GM18508 (cell line): Measurements from ENCODE around the gene RGS8.

ENCODE experiments used
- ATAC-seq: cut with Tn5 transposase; IDR thresholded peaks from one replicate; pipeline ENCODE4 v1.9.1; 2021; ENCODE audit warnings: moderate number of reproducible peaks; ENCODE audit not compliant: insufficient read depth, unreplicated experiment

RGS8 gene

GRCh38 chr1:182684116-182684828 lies at the start of gene RGS8:
Gene RGS8, minus strand, starts transcription at chr1:182684587. Its CDS starts 14,938 bp downstream, at chr1:182669649.
- ATAC-seq: no peak

- no peak for ATAC-seq
Observed at GRCh38 chr1:182731852-182732575, 47.6 kb upstream of the RGS8 start.

- ATAC-seq: no peak
Observed at GRCh38 chr1:182726912-182727311, 42.5 kb upstream of the RGS8 start.

- no peak for ATAC-seq
Observed at GRCh38 chr1:182725259-182726255, 41.2 kb upstream of the RGS8 start.

- no peak for ATAC-seq
Observed at GRCh38 chr1:182724215-182724614, 39.8 kb upstream of the RGS8 start.

GRCh38 chr1:182723200-182723599 lies 38.8 kb upstream of the RGS8 start:
- no peak for ATAC-seq

GRCh38 chr1:182721525-182721924 lies 37.1 kb upstream of the RGS8 start:
- no peak for ATAC-seq

- no peak for ATAC-seq
Observed at GRCh38 chr1:182720463-182720862, 36.1 kb upstream of the RGS8 start.

GRCh38 chr1:182719553-182719952 lies 35.2 kb upstream of the RGS8 start:
- ATAC-seq: no peak

- ATAC-seq: no peak
Observed at GRCh38 chr1:182718311-182718710, 33.9 kb upstream of the RGS8 start.

GRCh38 chr1:182716740-182717720 lies 32.6 kb upstream of the RGS8 start:
- ATAC-seq: peak; percentile 61

- no peak for ATAC-seq
Observed at GRCh38 chr1:182715531-182715930, 31.1 kb upstream of the RGS8 start.

GRCh38 chr1:182714546-182714945 lies 30.2 kb upstream of the RGS8 start:
- no peak for ATAC-seq

GRCh38 chr1:182713939-182714338 lies 29.6 kb upstream of the RGS8 start:
- ATAC-seq: no peak

- ATAC-seq: no peak
Observed at GRCh38 chr1:182713492-182713891, 29.1 kb upstream of the RGS8 start.

- ATAC-seq: no peak
Observed at GRCh38 chr1:182709855-182710254, 25.5 kb upstream of the RGS8 start.

GRCh38 chr1:182709225-182709764 lies 24.9 kb upstream of the RGS8 start:
- ATAC-seq: no peak

GRCh38 chr1:182707122-182707521 lies 22.7 kb upstream of the RGS8 start:
- ATAC-seq: no peak

GRCh38 chr1:182704677-182705076 lies 20.3 kb upstream of the RGS8 start:
- ATAC-seq: no peak
